HEK293 (cell line): ENCODE measurements around the gene XPO4.

Experiments
- CTCF ChIA-PET: fragments of 350-600 bp; formaldehyde crosslinking; extraction: SDS; loops from one replicate; lab custom pipeline; 2021; ENCODE audit warnings: antibody characterized with exemption; lab: Yijun Ruan, JAX
- POLR2A ChIA-PET: fragments of 300-600 bp; formaldehyde crosslinking; extraction: SDS; loops from one replicate; lab custom pipeline; 2020; ENCODE audit warnings: antibody characterized with exemption, inconsistent platforms; lab: Yijun Ruan, JAX
- H3K27ac ChIP-seq: fragments of 200-500 bp; sonication (Bioruptor generic); 2 replicates; pipeline ENCODE4 v1.5.1; 2014; ENCODE audit warnings: low read depth, low read length, control low read depth, inconsistent platforms; ENCODE audit errors: extremely low read depth
- H3K36me3 ChIP-seq, 2 experiments: fragments of 200-500 bp in 1 of 2; sonication (Bioruptor generic) in 1 of 2; 1 replicate in 1 of 2; 2 replicates in 1 of 2; pipeline ENCODE4 v1.5.1; 2014 to 2017; ENCODE audit warnings: inconsistent platforms in 2 of 2, low read length in 2 of 2; ENCODE audit not compliant: control insufficient read depth in 2 of 2, insufficient read depth in 1 of 2
- H3K4me1 ChIP-seq: fragments of 200-500 bp; sonication (Bioruptor generic); 2 replicates; pipeline ENCODE4 v1.5.1; 2014; ENCODE audit warnings: mild to moderate bottlenecking, low read length, inconsistent platforms; ENCODE audit not compliant: control insufficient read depth, insufficient read depth
- H3K4me3 ChIP-seq: 2 replicates; pipeline ENCODE4 v1.5.1; 2011; ENCODE audit warnings: low read depth, mild to moderate bottlenecking, control low read depth, low read length, moderate library complexity
- H3K9me3 ChIP-seq: fragments of 200-500 bp; sonication (Bioruptor generic); 2 replicates; pipeline ENCODE4 v1.5.1; 2014; ENCODE audit warnings: low read depth, low read length, inconsistent platforms; ENCODE audit not compliant: control insufficient read depth, insufficient read depth
- GLI4 ChIP-seq: fragments of 450-650 bp; formaldehyde crosslinking; IDR thresholded peaks from 2 replicates; pipeline ENCODE4 v1.5.1; 2016; ENCODE audit warnings: missing biosample characterization, missing genetic modification characterization
- GLIS2 ChIP-seq: fragments of 450-650 bp; formaldehyde crosslinking; IDR thresholded peaks from 2 replicates; pipeline ENCODE4 v1.5.1; 2016; ENCODE audit warnings: missing biosample characterization, missing genetic modification characterization
- HIC1 ChIP-seq: fragments of 450-650 bp; formaldehyde crosslinking; IDR thresholded peaks from 2 replicates; pipeline ENCODE4 v1.5.1; 2016; ENCODE audit warnings: missing biosample characterization, missing genetic modification characterization
- INSM2 ChIP-seq: fragments of 450-650 bp; formaldehyde crosslinking; IDR thresholded peaks from 2 replicates; pipeline ENCODE4 v1.5.1; 2016; ENCODE audit warnings: missing biosample characterization, missing genetic modification characterization
- KLF8 ChIP-seq: fragments of 450-650 bp; formaldehyde crosslinking; IDR thresholded peaks from 2 replicates; pipeline ENCODE4 v1.5.1; 2016; ENCODE audit warnings: missing biosample characterization, missing genetic modification characterization
- OVOL3 ChIP-seq: fragments of 450-650 bp; formaldehyde crosslinking; IDR thresholded peaks from 2 replicates; pipeline ENCODE4 v1.5.1; 2016; ENCODE audit warnings: missing biosample characterization, missing genetic modification characterization
- PRDM6 ChIP-seq: fragments of 450-650 bp; formaldehyde crosslinking; IDR thresholded peaks from 2 replicates; pipeline ENCODE4 v1.5.1; 2017; ENCODE audit warnings: missing biosample characterization, missing genetic modification characterization
- ZBTB11 ChIP-seq: fragments of 450-650 bp; formaldehyde crosslinking; conservative IDR thresholded peaks from 2 replicates; pipeline ENCODE4 v1.5.1; 2016; ENCODE audit warnings: low read depth, missing biosample characterization, missing genetic modification characterization
- ZNF112 ChIP-seq: fragments of 450-650 bp; formaldehyde crosslinking; IDR thresholded peaks from 2 replicates; pipeline ENCODE4 v1.5.0; 2017; ENCODE audit warnings: missing biosample characterization, missing genetic modification characterization
- ZNF121 ChIP-seq: fragments of 450-650 bp; formaldehyde crosslinking; IDR thresholded peaks from 2 replicates; pipeline ENCODE4 v1.5.1; 2016; ENCODE audit warnings: missing biosample characterization, missing genetic modification characterization
- ZNF18 ChIP-seq: fragments of 450-650 bp; formaldehyde crosslinking; IDR thresholded peaks from 2 replicates; pipeline ENCODE4 v1.5.1; 2016; ENCODE audit warnings: missing biosample characterization, missing genetic modification characterization
- ZNF274 ChIP-seq, 2 experiments: fragments of 200-500 bp in 1 of 2; fragments of 450-650 bp in 1 of 2; sonication (Bioruptor generic) in 1 of 2; formaldehyde crosslinking in 1 of 2; IDR thresholded peaks; 2 replicates each; pipeline versions ENCODE4 v1.5.1 to v1.6.1; 2014 to 2016; ENCODE audit warnings: borderline replicate concordance in 1 of 2, inconsistent platforms in 1 of 2, low read length in 1 of 2, missing biosample characterization in 1 of 2, missing genetic modification characterization in 1 of 2
- ZNF302 ChIP-seq: fragments of 450-650 bp; formaldehyde crosslinking; IDR thresholded peaks from 2 replicates; pipeline ENCODE4 v1.5.1; 2016; ENCODE audit warnings: missing biosample characterization, missing genetic modification characterization, low read depth
- ZNF324 ChIP-seq: fragments of 450-650 bp; formaldehyde crosslinking; IDR thresholded peaks from 2 replicates; pipeline ENCODE4 v1.5.1; 2016; ENCODE audit warnings: missing biosample characterization, missing genetic modification characterization
- ZNF350 ChIP-seq: fragments of 450-650 bp; formaldehyde crosslinking; IDR thresholded peaks from 2 replicates; pipeline ENCODE4 v1.5.0; 2017; ENCODE audit warnings: missing biosample characterization, mild to moderate bottlenecking, missing genetic modification characterization
- ZNF561 ChIP-seq: fragments of 450-650 bp; IDR thresholded peaks from 2 replicates; pipeline ENCODE4 v1.5.1; 2018; ENCODE audit warnings: missing biosample characterization, missing genetic modification characterization, borderline replicate concordance
- ZNF701 ChIP-seq: fragments of 450-650 bp; formaldehyde crosslinking; IDR thresholded peaks from 2 replicates; pipeline ENCODE4 v1.5.1; 2016; ENCODE audit warnings: missing biosample characterization, missing genetic modification characterization
- ZNF768 ChIP-seq: fragments of 450-650 bp; formaldehyde crosslinking; IDR thresholded peaks from 2 replicates; pipeline ENCODE4 v1.5.1; 2018; ENCODE audit warnings: missing biosample characterization, mild to moderate bottlenecking, missing genetic modification characterization
- ZNF791 ChIP-seq: fragments of 450-650 bp; formaldehyde crosslinking; IDR thresholded peaks from 2 replicates; pipeline ENCODE4 v1.5.1; 2016; ENCODE audit warnings: missing biosample characterization, missing genetic modification characterization
- ZXDB ChIP-seq: fragments of 450-650 bp; formaldehyde crosslinking; IDR thresholded peaks from 2 replicates; pipeline ENCODE4 v1.5.1; 2016; ENCODE audit warnings: missing biosample characterization, missing genetic modification characterization
- TF ChIP-seq, protein P1 (sequence below): IDR thresholded peaks from 2 replicates; pipeline ENCODE4 v1.6.1; 2011; ENCODE audit warnings: mild to moderate bottlenecking, low read depth, low read length, borderline replicate concordance

The XPO4 gene

DNA sequence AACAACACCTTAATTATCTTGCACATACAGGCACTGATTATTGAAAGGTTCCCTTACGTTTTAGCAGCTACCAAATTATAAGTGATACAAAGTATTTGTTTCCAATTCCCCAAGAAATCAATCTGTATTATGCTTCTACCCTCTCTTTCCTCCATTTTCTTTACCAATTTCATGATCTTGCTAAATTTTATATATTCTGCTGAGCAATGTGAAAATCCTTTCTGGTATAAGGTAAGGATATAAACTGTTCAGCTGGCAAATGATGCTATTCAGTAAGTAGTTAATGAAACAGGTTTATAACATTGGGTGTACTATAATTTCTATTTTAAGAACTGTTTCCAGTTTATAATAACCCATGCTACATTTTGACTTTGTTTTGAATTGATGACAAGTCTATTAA lies 127.8 kb downstream of the XPO4 start:
- H3K36me3 ChIP-seq = peaks cover 0 to 14% of the 10 kb centered on the region in 2 experiments; a peak in 1 of 3 replicates
- H3K9me3 ChIP-seq = no peaks in the 10 kb centered on the region
- no peak for TF ChIP-seq ZNF701
- TF ChIP-seq, protein P1, sequence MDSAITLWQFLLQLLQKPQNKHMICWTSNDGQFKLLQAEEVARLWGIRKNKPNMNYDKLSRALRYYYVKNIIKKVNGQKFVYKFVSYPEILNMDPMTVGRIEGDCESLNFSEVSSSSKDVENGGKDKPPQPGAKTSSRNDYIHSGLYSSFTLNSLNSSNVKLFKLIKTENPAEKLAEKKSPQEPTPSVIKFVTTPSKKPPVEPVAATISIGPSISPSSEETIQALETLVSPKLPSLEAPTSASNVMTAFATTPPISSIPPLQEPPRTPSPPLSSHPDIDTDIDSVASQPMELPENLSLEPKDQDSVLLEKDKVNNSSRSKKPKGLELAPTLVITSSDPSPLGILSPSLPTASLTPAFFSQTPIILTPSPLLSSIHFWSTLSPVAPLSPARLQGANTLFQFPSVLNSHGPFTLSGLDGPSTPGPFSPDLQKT = no peak
- TF ChIP-seq ZNF112 = no peak
- TF ChIP-seq PRDM6 (tag by site-specific recombination) = no peak
- TF ChIP-seq, all 188 proteins: peak for 0
- ChIA-PET CTCF (no interaction called here), POLR2A (no interaction called here)
- no peak overlapping the region for H3K4me3 ChIP-seq
- no peak overlapping the region for H3K27ac ChIP-seq
- H3K4me1 ChIP-seq = no peaks in the 10 kb centered on the region

- Histone ChIP-seq H3K4me3 (peak within 1 kb of the TSS; percentile 50), H3K4me1 (no peaks in the 10 kb centered on the region), H3K9me3 (no peaks in the 10 kb centered on the region), H3K36me3 (peaks cover 0 to 19% of the 10 kb centered on the region in 2 experiments; a peak in 1 of 3 replicates), H3K27ac (peak within 1 kb of the TSS; percentile 89)
- ChIA-PET CTCF (no interaction called here), POLR2A (interaction anchor here (0.7 to 0.9 kb wide), 2 partner anchors 13 to 64 kb away, joined by 3 read pairs; no protein-coding TSS in a partner anchor)
- TF ChIP-seq ZBTB11 = peak; percentile 50
- TF ChIP-seq HIC1 (tag by site-specific recombination) = peak; percentile 35; the same call in 1 of the 2 replicates
- no peak for TF ChIP-seq OVOL3 (tag by site-specific recombination)
- TF ChIP-seq ZNF791 = no peak
- TF ChIP-seq ZNF350 (tag by site-specific recombination) = no peak
- no peak for TF ChIP-seq ZNF274 (IDR thresholded peaks at IDR 0.05; ENCODE audit: low read length)
- TF ChIP-seq ZNF274 (tag by site-specific recombination; IDR thresholded peaks at IDR 0.05; ENCODE audit: borderline replicate concordance) = no peak
- TF ChIP-seq INSM2 (tag by site-specific recombination) = no peak
- no peak for TF ChIP-seq ZNF302 (tag by site-specific recombination)
- TF ChIP-seq GLIS2 (tag by site-specific recombination) = peak; percentile 12; the same call in 1 of the 2 replicates
- no peak for TF ChIP-seq ZNF768 (tag by site-specific recombination)
- peak; percentile 35; the same call in 1 of the 2 replicates for TF ChIP-seq ZNF561 (tag by site-specific recombination)
- no peak for TF ChIP-seq ZNF324 (tag by site-specific recombination)
- peak; percentile 27; the same call in 1 of the 2 replicates for TF ChIP-seq ZXDB (tag by site-specific recombination)
- TF ChIP-seq KLF8 (tag by site-specific recombination) = peak; percentile 39; the same call in 1 of the 2 replicates
- TF ChIP-seq ZNF121 = no peak
- peak; percentile 51; the same call in 1 of the 2 replicates for TF ChIP-seq GLI4
- TF ChIP-seq ZNF18 (tag by site-specific recombination) = no peak
These were observed 129.1 kb downstream of the XPO4 start, which contains the start of gene EEF1AKMT1 for GRCh38 chr13:20773194-20774080. EEF1AKMT1 (minus strand) TSS chr13:20773961; CDS start chr13:20757598, 16,363 bp downstream.
